CD4-positive, alpha-beta T cell treated with Interleukin-6 at 100 ng/mL for 8 hours (primary cell): Measurements from ENCODE around the gene NFIX.

ENCODE experiments used
- DNase-seq: peaks from one replicate; pipeline ENCODE4 v3.0.0-alpha.2; 2020; ENCODE audit warnings: mixed read lengths, low spot score

The NFIX gene

DNA sequence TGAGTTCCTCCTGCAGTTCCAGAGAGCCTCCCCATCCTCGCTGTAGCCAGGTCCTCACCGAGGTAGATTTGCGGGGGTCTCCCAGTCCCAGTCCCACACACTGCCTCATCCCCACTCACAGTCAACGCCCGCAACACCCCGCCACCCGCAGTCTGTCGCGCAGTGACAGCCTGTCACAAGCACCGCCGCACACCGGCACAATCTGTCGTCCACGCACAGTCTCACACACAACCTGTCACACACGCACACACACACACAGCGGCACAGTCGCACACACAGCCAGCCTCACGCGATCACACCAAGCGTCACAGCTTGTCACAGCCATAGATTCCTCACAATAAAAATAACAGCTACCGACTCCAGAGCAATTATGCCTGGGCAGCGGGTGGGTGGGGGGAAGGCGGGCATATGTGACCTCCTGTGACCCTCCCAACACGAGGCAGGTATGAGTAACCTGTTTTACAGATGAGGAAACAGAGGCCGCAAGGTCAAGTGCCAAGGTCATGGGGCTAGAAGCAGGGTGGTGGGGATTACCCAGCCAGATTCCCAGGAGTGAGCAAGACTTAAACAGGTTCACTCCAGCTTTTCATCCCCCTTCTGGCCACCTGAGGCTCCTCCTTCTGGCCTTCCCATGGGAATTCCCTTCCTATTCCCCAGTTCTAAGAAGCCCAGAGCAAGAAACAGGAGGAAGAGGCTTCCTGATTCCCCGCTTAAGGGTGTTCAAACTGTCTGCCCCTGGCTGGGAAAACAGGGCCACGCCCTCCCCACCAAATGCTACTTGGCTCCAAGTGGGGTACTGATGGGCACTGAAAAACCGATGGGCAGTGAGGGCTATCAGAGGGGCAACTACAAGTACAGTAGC, 13.9 kb downstream of the NFIX start:
- no peak for DNase-seq

DNA sequence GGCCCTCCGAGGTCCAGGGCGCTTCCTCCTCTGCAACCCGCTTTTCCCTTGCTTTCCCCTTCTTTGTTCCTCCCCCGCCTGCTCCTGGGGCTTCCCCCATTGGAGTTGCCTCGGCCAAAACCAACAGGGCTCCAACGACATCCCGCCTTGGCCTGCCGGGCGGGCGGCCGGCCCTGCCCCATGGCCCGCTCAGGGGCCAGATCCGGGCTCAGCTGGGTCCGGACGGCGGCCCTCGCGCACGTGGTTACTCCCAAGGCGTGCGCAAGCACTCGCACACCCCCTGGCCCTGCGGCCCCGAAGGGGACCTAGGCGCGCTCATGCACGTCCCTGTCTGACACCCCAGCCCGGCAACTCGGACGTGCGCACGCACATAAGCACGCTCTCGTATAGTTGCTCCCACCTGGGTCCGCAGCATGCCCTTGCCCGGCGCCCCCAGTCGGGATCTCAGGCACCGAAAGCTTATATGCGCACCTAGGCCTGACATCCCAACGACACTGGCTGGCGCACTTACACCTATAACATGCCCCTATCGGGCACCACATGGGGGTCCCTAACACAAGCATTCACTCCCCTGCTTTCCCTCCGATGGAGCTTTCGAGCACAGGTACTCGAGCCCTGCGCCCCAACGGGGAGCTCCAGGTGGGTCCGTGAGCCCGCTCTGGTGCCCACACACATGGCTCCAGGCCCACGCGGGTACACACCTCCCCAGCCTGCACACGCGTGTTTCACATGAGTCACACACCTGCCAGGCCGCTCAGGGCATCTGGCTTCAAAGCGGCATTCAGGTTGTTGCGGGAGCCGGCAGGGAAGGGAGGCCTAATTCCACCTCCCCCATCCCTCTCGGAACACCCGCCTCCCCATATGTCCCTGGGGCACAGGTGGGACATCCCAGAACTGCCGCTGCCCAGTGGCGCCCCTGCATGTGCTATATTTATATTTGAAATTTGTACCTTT, 15.0 kb downstream of the NFIX start:
- DNase-seq: no peak

DNA sequence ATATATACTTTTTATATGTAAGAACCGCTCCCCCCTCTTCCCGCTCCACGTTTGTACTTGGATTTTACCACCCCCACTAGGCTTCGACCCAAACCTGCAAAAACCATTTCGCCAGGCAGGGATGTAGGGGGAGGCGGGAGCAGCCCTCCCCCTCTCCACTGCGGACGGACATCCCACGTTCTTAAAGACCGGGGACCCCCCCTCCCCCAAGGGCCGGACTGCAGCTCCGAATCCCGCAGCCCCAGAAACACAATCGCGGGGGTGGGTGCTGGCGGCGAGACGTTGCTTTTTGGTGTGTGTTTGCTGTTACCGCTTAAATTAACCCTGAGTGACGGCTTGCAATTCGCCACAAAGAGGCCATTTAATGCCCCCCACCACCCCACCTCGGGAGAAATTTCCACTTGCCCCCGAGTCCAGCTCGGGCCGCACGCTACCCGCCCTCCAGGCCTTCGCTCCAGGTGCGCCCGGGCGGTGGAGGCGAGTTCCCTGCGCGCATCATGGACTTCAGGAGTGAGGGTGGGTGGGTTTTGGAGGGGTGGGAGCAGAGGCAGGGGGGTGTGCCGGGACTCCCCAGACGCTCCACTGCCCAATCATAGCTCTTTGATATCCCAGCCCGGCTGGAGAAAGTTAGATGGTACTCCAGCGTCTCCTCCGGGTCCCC, 15.8 kb downstream of the NFIX start:
- no peak for DNase-seq

DNA sequence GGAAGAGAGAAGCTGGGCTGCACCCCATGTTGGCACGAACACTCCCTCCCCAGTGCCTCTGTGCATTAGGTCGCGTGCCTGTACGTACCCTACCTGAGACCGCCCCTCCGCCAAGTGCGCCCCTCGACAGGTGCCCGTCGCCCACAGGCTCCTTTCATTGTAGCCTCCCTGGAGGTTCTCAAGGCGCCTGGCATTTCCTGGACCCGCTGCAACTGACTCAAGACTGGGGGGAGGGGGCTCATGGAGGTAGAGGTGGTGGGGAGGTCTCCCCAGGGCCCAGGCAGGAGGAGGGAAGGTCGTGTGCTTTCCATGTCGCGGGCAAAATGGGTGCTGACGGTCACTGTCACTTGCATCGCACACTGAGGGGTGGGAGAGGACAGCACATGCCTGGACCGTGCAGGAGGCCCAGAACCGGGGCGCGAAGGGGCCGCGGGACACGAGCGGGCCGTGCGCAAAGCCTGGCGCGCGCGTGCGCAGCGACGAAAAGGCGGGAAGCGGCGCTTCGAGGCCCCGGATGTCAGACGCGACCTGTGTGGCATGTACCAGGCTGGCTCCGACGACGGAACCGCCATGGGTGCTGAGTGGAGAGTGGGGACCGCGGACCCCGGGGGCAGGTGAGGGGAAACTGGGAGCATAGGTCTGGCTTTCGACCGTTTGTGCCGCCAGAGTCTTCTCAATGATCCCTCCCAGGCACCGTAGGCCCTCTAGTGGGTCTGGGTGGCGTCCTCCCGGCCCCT, 16.5 kb downstream of the NFIX start:
- no peak for DNase-seq

DNA sequence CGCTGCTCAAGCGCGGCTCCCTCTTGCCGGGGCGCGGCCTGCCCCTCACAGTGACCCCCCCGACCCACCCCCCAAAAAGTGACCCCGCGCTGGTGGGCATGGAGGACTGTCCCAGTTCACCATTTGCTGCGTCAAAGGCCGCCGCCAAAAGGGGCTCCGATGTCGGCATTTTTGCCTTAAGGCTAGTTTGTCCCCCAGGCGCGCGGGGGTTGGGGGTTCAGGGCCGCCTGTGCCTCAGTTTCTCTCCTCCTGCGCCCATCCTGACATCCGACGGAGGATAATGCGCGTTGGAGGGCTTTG, 17.1 kb downstream of the NFIX start:
- no peak for DNase-seq

DNA sequence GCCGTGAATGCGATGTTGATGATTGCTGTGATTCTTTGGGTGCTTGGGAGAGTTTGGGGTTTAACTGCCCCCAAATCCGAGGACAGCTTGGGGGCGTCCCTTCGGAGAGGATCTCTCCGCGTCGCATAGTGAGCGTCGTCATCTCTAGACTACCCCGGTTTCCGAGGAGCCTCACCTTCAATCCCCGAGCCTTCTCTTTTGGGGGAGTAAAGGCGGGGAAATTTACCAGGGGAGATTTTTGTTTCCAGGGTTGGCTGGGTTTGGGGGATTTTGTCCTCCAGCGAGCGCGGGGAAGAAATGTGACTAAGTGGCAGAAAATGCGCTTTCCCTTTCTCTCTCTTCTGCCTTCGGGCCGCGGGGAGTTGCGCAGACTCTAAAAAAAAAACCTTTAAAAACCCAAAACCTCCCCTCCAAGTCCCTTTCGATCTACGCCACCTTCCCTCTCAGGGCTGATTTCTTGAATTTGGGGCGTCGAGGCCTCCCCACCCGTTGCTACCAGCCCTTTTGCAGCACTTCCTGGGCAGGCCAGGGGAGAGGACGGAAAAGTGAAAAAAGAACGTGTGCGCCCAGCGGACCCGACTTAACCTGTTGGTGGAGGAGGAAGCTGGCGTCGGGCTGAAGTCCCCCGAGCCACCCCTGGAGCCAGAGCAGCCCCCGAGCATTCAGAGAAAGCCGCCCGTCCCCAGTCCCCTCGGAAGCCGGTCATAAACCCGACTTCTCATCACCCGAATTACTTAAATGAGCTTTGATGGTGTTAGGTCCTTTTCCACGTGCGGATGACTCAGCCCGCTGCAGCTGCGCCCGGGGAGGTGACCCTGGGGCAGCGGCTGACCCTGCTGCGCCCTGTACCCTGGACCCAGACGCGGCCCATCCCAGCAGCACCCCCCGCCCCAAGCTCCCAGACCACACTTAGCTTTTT, 17.7 kb downstream of the NFIX start:
- DNase-seq: peak; percentile 18

DNA sequence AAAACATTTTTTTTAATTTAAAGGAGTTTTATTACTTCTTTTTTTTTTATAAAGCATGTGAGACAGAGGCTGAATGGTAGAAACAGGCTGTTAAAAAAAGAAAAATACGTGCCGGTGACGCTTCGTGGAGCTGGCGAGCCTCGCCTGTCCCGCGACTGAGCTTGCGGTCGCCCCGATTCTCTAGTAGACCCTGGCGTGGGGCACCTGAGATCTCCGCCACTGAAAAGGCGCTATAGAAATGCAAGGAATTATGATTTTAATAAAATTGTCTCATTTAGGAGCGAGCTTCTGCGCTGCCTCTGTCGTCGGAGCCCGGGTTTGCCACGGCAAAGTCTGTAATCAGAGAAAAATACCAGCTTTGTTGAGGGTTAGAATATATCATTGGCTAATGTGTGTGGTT, 18.4 kb downstream of the NFIX start:
- DNase-seq: no peak

DNA sequence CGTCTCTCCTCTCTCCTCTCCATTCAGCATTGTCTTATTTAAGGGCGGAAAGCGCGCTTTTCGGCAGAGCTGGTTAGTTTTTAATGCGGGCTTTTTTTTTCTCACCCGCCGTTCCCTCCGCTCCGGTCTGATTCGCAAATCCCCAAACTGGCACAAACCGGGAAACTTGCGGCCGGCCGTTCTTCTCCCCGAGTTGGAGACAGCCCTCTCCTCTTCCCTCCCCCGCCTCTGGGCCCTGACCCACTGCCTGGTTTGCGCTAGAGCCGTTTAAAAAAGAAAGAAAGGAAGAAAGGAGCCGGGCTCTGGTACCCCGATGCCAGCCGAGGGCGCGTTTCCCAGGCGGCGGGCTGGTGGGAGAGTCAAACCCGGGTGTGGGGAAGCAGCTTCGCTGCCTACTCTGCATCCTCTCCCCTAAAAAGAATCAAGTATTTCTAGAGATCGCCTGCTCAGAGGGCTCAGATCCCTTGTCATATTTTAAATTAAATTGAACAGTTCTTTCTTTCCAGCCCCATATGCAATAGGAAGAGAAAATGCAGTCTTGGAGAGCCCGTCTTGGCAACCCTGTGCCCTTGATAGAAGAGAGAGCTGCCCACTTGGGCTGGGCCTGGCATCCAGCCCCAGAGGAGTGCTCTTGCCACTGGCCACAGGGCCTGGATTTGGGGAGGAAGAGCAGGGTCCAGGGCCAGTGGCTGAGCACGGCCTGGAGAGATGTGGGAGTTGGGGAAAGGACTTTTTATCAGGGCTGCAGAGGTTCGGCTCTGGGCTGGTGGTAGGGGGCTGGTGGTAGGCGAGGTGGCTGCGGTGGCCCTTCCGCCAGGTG, 19.0 kb downstream of the NFIX start:
- no peak for DNase-seq

DNA sequence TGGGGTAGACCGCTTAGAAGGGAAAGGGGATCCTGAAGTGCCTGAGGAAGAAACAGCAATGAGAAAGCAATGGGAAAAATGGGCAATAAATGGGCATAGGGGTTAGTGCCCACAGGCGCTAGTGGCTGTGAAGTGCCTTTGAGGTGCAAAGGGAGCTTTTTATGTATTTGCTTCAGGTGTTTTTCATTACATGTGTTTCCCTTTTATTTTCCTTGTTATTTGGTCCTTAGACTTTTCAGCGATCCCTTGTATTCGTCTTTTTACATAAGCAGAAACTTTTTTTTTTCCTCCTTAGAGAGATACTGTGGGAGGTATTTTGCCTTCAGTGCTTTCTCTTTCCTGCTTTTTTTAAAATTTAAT, 19.6 kb downstream of the NFIX start:
- no peak for DNase-seq

DNA sequence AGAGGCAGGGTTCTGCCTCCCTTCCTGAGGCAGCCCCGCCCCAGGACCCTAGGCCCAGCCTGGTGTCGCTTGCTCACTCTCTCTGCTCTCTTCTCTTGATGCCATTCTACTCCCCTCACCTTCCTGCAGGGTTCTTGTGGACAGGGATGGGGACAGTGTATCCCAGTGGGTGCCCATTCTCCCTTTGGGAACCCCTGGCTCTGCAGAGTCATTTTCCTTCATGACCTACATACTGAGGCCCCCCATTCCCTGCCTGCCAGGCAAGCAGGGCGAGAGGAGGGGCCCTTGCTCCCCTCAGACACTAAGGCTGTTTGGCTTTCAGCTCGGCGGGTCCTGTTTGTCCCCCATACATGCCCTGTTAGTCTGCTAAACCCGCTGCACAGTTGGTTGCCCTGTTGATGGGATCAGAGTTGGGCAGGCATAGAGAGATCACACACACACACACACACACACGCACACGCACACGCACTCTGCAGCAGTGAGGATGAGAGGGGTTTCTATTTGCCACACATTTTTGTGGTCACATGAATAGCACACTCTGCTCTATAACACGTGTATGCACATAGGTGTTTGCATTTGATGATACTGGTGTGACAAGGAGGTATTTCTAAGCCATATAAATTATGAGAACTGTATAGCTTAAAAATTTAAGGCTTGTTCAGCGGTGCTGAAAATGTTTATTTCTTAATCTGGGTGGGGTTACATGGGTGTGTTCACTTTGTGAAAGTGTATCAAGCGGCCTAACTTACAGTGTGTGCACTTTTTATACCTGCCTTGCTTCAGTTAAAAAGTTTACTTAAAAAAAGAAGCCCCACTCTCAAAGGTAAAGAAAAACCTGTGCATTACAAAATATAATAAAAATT, 20.3 kb downstream of the NFIX start:
- DNase-seq: no peak

DNA sequence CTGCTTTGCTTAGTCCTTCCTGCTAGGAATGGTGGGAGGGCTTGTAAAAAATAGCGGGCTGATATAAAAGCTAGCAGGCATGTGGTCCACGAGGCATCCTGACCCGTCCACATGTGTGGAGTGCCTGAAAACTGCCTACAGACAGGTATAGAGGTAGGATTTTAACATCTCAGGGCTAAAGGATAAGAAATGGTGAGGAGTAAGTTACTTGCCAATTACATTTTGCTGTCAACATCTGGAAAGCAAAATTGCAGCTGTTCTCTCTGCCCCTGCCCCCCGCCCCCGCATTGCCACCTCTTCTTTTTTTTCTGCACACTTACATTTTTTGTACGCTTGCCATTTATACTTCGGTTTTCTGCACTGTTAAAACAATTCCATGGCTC, 21.0 kb downstream of the NFIX start:
- no peak for DNase-seq

DNA sequence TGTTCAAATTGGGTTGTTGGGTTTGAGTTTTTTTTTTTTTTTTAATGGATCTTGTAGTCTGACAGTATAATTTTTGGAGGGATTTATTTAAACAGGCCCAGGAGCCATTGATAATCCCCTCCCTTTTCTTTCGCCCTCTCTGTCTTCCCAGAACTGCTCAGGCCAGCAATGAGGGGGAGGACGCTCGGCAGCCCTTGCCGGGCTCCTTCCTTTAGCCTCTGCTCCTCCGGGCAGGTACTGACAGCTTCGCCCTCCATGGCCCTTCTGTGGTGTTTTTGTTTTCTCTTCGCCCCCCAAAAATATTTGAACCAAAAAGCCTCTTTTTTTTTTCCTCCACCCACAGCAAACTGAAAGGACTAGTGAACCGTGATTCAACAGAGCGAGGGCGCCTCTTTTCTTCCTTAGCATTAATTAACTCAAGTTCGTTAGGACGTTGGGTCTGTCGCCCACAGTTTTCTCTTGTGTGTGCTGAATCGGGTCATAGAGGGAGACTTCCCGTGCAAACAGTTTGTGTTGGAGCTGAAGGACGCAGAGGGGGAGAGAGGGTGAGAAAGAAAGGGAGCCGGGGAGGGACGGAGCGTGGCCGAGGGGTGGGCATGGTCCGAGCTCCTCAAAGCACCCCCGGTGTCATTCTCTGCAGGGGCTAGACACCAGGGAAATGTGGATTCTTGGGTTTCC, 21.5 kb downstream of the NFIX start:
- DNase-seq: no peak

DNA sequence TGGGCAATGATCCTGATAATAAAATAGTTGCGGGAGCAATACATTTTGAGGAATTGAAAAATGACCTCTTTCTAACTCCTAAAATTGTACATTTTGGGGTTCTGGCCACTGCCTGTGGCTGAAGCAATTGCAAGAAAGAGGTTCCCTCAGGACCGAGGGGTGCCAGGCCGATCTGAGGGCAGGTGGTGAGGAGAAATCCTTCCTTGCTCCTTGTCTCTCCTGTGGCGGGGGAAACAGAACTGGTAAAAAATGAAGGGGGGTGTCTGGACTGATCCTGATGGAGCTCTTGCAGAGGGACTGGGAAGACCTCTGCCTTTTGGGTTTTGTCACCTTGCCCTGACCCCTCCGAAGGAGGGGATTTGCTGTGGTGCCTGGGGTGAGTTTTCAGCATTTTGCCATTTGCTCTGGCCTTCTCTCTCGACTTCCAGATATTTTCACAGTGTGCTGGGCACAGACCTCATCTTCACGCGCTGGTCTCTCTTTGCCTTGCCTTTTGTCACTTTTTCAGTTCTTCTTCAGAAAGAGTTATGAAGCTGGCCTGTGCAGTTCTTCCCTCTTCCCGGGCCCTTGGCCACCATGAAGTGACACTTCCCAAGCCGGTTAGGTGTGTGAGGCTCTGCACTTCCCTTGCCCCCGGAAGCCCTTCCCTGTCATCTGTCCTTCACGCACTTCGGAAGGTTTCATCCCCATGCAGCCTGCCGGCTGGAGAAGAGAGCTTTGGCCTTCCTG, 22.2 kb downstream of the NFIX start:
- no peak for DNase-seq

DNA sequence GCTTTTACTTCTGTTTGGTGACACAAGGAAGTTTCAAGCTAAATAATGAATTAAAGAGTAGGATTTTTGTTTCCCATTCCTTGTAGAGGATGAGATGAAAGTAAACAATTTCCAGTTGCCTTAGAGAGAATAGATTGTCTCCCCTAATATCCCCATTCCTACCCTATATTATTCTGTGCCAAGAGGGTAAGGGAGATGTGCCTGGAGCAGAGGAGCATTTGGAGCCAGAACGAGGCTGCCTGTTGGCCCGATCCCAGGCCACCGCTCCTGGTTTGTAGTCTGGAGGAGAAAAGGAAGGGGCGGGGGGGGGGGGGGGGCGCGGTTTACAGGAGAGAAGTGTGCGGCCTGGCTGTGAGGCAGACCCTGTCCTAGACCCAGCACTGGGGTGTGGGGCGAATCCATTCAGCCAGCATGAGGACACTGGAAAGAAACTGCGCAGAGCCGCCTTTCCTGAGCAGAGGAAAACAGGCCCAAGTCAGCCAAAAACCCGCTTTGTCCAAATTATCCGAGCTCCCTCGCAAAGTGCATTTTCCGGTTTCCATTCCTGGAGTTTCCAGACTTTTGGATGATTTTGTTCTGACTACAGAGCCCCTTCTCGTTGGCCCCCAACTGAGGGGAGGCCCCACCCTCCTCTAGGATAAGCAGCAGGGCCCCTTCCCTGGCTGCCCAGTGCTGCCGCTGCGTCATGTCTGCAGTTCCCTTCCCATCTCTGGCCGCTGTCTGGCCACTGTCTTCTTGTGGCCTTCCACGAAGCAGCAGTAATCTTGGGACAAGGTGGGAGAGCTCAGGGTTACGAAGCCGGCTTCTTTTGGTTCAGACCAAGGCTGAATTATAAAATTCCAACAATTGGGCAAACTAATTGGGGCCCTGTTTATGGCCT, 23.0 kb downstream of the NFIX start:
- no peak for DNase-seq

DNA sequence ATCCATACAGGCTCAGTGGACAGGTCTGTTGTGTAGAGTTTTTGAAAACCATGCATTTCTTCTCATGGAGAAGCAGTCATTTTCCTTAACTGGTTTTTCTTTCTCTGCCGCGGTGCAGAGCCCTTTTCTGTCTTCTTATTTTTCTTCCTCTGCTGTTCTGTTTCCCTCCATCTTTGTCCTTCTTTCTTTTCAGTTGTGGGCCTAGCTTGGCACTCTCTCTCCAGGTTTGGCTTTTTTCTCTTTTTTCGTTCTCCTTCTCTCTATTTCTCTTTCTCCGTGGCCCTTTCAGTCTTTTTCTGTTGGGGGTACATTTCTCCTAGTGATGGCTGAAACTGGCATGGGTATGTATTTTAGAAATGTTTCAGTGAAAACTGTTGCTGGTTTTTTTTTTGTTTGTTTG, 24.1 kb downstream of the NFIX start:
- DNase-seq: no peak

DNA sequence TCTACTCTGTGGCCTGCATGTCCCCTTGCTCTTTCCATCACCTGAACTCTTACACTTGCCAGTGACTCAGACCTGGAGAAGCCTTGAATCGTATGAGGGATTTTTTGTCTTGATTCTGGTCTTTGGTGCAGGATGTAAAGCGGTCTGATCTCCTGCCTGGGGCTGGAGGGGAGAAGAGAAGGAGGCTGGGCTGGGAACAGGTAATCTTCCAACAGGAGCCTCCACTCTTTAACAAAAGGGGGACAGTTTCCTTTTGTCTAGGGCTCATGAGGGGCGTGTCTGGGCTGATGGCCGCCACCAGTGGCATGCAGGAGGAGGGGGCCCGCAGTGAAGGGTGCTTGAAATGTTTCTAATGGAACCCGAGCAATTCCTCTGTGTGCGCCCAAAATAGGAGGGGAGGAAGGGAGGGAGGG, 24.7 kb downstream of the NFIX start:
- no peak for DNase-seq
